Caco-2 (cell line): ENCODE measurements around the gene SMC1B. TPM values are rescaled to one million over a fixed set of nuclear protein-coding genes. Genes with fewer than 3 reads are reported as not detected.

Experiments
- BruUV-seq: library from RNA; stranded (reverse); fragments of 400-500 nt; replicated peaks from 2 replicates; lab custom pipeline; 2021; lab: Mats Ljungman, UMichigan
- CTCF ChIA-PET: fragments of 300-600 bp; sonication (Branson Sonifier 250); formaldehyde crosslinking; loops from one replicate; lab custom pipeline; 2022; ENCODE audit warnings: antibody characterized with exemption; lab: Charles Lee
- POLR2A ChIA-PET: fragments of 300-600 bp; sonication (Branson Sonifier 250); formaldehyde crosslinking; loops from one replicate; lab custom pipeline; 2022; ENCODE audit warnings: antibody characterized with exemption; lab: Charles Lee
- DNase-seq, 2 experiments: peaks; one replicate each; pipeline versions ENCODE4 v3.0.0 to v3.0.0-alpha.2; 2020 to 2022
- H3K27me3 ChIP-seq: replicated peaks from 2 replicates; pipeline ENCODE4 v1.6.0; 2011; ENCODE audit warnings: low read length; ENCODE audit not compliant: control insufficient read depth, insufficient read depth
- H3K36me3 ChIP-seq: 2 replicates; pipeline ENCODE4 v1.5.1; 2011; ENCODE audit warnings: low read length; ENCODE audit not compliant: control insufficient read depth, insufficient read depth
- H3K4me1 ChIP-seq: fragments of 250-450 bp; sonication (Bioruptor Pico); 2 replicates; pipeline ENCODE4 v1.5.1; 2020; ENCODE audit warnings: mild to moderate bottlenecking
- H3K4me3 ChIP-seq: 2 replicates; pipeline ENCODE4 v1.5.1; 2011; ENCODE audit warnings: low read depth, mild to moderate bottlenecking, control low read depth, low read length
- H3K9me3 ChIP-seq: fragments of 250-450 bp; sonication (Bioruptor Pico); 2 replicates; pipeline ENCODE4 v1.5.1; 2020; ENCODE audit warnings: mild to moderate bottlenecking, moderate library complexity
- H3K27ac Mint-ChIP-seq: one replicate; pipeline ENCODE4 v1.8.0; 2022; ENCODE audit warnings: mixed read lengths; ENCODE audit not compliant: unreplicated experiment
- H3K27me3 Mint-ChIP-seq: one replicate; pipeline ENCODE4 v1.8.0; 2022; ENCODE audit warnings: mixed read lengths; ENCODE audit not compliant: insufficient read depth, unreplicated experiment
- H3K36me3 Mint-ChIP-seq: one replicate; pipeline ENCODE4 v1.8.0; 2022; ENCODE audit warnings: mild to moderate bottlenecking, mixed read lengths; ENCODE audit not compliant: insufficient read depth, unreplicated experiment
- H3K4me1 Mint-ChIP-seq: one replicate; pipeline ENCODE4 v1.8.0; 2022; ENCODE audit warnings: low read depth, mixed read lengths; ENCODE audit not compliant: unreplicated experiment
- H3K4me3 Mint-ChIP-seq: one replicate; pipeline ENCODE4 v1.8.0; 2022; ENCODE audit warnings: mild to moderate bottlenecking, moderate library complexity, mixed read lengths; ENCODE audit not compliant: unreplicated experiment
- H3K9me3 Mint-ChIP-seq: one replicate; pipeline ENCODE4 v1.8.0; 2022; ENCODE audit warnings: mixed read lengths; ENCODE audit not compliant: unreplicated experiment
- intact Hi-C: fragments of 100-400 bp; cut with micrococcal nuclease; formaldehyde crosslinking; loops from one replicate; pipeline ENCODE4 v1.10.0; 2022; ENCODE audit not compliant: unreplicated experiment
- total RNA-seq: library from RNA; stranded (reverse); gene quantifications from 2 replicates; pipeline ENCODE4 v1.2.3, GENCODE V29; 2022
- TF ChIP-seq, protein P1 (sequence below), 2 experiments: fragments of 200-600 bp in 1 of 2; IDR thresholded peaks; 1 replicate in 1 of 2; 2 replicates in 1 of 2; pipeline versions ENCODE4 v1.5.1 to v1.8.0; 2011 to 2022; ENCODE audit warnings: antibody characterized with exemption in 1 of 2, control low read depth in 1 of 2, inconsistent platforms in 1 of 2, low read depth in 1 of 2, low read length in 1 of 2, mild to moderate bottlenecking in 1 of 2, moderate library complexity in 1 of 2; ENCODE audit not compliant: insufficient read depth in 1 of 2, severe bottlenecking in 1 of 2, unreplicated experiment in 1 of 2

Gene SMC1B
- total RNA-seq, 1 experiment from 2014 or later = 5.3 TPM

DNA sequence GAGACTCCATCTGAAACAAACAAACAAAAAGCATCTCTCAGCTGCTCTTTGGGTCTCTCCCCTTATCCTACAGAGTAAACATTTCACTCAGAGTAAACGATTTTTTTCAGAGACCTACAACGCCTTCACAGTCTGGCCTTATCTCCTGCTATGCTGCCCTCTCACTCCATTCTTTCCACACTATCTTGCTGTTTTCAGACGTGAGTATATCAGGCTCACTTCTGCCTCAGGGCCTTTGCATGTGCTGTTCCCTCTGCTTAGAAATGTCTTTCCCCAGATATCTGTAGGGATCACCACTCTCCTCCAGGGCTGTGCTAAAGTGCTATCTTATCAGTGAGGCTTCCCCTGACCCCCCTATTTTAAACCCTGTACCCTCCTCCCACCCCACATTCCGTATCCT, 6.6 kb upstream of the SMC1B start:
- H3K4me1 ChIP-seq = no peaks in the 10 kb centered on the region
- Mint-ChIP-seq H3K27ac (peak overlapping the region; percentile 46), H3K4me3 (no peak overlapping the region), H3K27me3 (no peaks in the 10 kb centered on the region), H3K4me1 (peaks cover 6% of the 10 kb centered on the region), H3K9me3 (no peaks in the 10 kb centered on the region), H3K36me3 (peaks cover 30% of the 10 kb centered on the region)
- H3K27me3 ChIP-seq = no peaks in the 10 kb centered on the region
- TF ChIP-seq, protein P1, sequence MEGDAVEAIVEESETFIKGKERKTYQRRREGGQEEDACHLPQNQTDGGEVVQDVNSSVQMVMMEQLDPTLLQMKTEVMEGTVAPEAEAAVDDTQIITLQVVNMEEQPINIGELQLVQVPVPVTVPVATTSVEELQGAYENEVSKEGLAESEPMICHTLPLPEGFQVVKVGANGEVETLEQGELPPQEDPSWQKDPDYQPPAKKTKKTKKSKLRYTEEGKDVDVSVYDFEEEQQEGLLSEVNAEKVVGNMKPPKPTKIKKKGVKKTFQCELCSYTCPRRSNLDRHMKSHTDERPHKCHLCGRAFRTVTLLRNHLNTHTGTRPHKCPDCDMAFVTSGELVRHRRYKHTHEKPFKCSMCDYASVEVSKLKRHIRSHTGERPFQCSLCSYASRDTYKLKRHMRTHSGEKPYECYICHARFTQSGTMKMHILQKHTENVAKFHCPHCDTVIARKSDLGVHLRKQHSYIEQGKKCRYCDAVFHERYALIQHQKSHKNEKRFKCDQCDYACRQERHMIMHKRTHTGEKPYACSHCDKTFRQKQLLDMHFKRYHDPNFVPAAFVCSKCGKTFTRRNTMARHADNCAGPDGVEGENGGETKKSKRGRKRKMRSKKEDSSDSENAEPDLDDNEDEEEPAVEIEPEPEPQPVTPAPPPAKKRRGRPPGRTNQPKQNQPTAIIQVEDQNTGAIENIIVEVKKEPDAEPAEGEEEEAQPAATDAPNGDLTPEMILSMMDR (IDR thresholded peaks at IDR 0.05; ENCODE audit: insufficient read depth in 1 of 2, low read depth in 1 of 2, low read length in 1 of 2, severe bottlenecking in 1 of 2, unreplicated experiment in 1 of 2) = no peak
- DNase-seq = no peak
- H3K36me3 ChIP-seq = no peaks in the 10 kb centered on the region; the same call in none of the 2 replicates
- H3K4me3 ChIP-seq = no peak overlapping the region
- intact Hi-C loops = no loop called here
- BruUV-seq = no TSS peak
- CTCF ChIA-PET = no interaction called here
- POLR2A ChIA-PET = no interaction called here
- H3K9me3 ChIP-seq = no peaks in the 10 kb centered on the region

DNA sequence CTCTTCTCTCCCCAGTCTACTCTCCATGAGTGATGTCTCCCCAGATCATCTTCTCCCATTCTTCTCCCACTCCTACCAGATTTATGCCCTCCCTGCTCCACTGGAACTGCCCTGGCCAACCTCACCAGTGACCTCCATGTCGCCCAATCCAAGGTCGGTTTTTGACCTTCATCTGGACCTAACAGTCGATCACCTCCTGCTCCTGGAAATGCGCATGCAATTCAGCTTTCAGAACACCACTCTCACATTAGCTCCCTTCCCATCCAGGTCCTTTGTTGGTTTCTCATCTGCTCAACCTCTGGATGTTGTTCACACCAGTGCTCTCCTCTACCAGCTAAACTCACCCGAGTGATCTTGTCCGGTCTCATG, 5.4 kb upstream of the SMC1B start:
- H3K27ac Mint-ChIP-seq = no peak overlapping the region
- intact Hi-C loops = no loop called here
- CTCF ChIA-PET = no interaction called here
- POLR2A ChIA-PET = no interaction called here
- TF ChIP-seq, protein P1 (IDR thresholded peaks at IDR 0.05; ENCODE audit: insufficient read depth in 1 of 2, low read depth in 1 of 2, low read length in 1 of 2, severe bottlenecking in 1 of 2, unreplicated experiment in 1 of 2) = no peak
- BruUV-seq = no TSS peak
- no peak for DNase-seq
- Histone ChIP-seq H3K4me3 (no peak overlapping the region), H3K9me3 (no peaks in the 10 kb centered on the region), H3K27me3 (no peaks in the 10 kb centered on the region), H3K4me1 (no peaks in the 10 kb centered on the region), H3K36me3 (no peaks in the 10 kb centered on the region; the same call in none of the 2 replicates)
- H3K36me3 Mint-ChIP-seq = peaks cover 34% of the 10 kb centered on the region
- H3K4me3 Mint-ChIP-seq = no peak overlapping the region
- H3K4me1 Mint-ChIP-seq = peaks cover 6% of the 10 kb centered on the region
- H3K9me3 Mint-ChIP-seq = no peaks in the 10 kb centered on the region
- H3K27me3 Mint-ChIP-seq = no peaks in the 10 kb centered on the region

DNA sequence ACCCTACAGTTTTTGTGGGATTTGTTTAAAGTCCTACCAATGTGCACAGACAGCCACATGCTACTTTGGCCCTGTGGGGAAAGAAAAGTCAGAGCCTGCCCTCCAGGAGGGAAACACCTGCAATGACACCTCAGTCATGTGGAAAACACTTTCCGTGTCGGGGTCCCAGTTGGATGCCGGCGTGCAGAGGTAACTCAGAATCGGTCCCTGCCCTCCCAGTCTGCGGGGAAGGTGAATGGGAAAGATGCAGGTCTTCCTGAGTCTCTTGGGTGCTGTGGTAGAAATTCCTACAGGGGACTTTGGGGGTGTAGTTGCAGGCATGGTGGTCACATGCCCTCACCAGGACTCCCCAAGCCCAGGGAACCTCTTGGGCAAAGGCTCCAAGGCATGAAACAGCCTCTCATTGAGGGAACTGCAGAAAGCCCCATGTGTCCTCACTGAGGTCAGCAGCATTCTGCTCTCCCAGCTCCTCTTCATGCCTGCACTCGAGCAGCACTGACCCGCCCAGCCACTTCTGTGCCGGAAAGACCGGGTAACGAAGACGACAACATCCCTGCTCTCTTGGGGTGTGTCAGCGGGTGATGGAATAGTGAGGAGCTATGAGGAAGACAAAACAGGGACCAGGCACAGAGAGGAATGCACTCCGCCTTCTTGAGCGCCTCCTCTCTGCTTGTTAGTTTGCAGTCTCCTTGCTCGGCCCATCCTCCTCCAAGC, 4.8 kb upstream of the SMC1B start:
- Mint-ChIP-seq H3K4me3 (no peak overlapping the region), H3K27me3 (no peaks in the 10 kb centered on the region), H3K9me3 (no peaks in the 10 kb centered on the region), H3K27ac (no peak overlapping the region), H3K4me1 (peaks cover 6% of the 10 kb centered on the region), H3K36me3 (peaks cover 35% of the 10 kb centered on the region)
- Histone ChIP-seq H3K36me3 (no peaks in the 10 kb centered on the region; the same call in none of the 2 replicates), H3K4me1 (no peaks in the 10 kb centered on the region), H3K27me3 (no peaks in the 10 kb centered on the region), H3K9me3 (no peaks in the 10 kb centered on the region), H3K4me3 (no peak overlapping the region)
- no peak for DNase-seq
- BruUV-seq = no TSS peak
- ChIA-PET CTCF (no interaction called here), POLR2A (interaction anchor here (0.6 kb wide), 1 partner anchor 104 kb away, joined by 3 read pairs; no protein-coding TSS in a partner anchor)
- intact Hi-C loops = no loop called here
- TF ChIP-seq, protein P1 (IDR thresholded peaks at IDR 0.05; ENCODE audit: insufficient read depth in 1 of 2, low read depth in 1 of 2, low read length in 1 of 2, severe bottlenecking in 1 of 2, unreplicated experiment in 1 of 2) = no peak
